ENCODE results near the gene TNS3. TPM values are rescaled to one million over a fixed set of nuclear protein-coding genes. Genes with fewer than 3 reads are reported as not detected.

Gene TNS3
- total RNA-seq, 1 experiment from 2014 or later: 135 TPM

DNA sequence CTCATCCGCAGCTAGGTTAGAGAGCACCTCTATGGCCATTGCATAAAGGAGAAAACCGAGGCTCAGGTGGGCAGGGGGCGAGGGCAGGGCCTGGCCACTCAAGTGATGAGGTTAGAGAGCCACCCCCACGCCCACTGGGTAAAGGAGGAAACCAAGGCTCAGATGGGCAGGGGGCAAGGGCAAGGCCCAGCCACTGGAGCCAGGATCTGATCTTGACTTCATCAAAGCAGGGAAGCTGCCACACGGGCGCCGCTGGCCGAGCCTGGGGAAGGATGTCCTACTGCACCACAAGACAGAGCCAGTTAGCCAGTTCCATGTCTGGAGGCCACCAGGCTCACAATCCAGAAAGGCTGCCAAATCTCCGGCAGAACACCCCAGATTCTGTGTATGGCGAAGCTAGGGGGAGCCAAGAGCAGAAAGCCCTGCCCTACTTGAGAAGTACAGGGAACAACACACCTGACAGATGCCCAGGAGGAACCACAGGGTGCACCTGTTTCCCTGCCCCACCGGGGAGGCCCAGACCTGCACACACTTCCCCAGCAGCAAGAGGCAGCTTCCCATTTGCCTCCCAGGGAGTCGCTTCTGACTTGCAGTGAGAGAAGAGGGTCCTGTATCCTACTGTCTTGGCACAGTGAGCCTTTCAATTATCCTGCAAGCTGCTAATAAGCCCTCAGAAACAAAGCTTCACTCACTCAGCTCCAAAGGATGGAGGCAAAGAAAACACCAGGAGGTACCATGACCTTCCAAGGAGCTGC is 101.9 kb downstream of the TNS3 start:
- no TSS peak for BruUV-seq (replicated peaks)
- Mint-ChIP-seq H3K36me3 (ENCODE audit: insufficient read depth, unreplicated experiment) (peaks cover 13% of the 10 kb centered on the region), H3K27ac (ENCODE audit: unreplicated experiment) (no peak overlapping the region), H3K9me3 (ENCODE audit: low read depth, unreplicated experiment) (no peaks in the 10 kb centered on the region), H3K4me3 (ENCODE audit: low read depth, unreplicated experiment) (no peak overlapping the region), H3K27me3 (ENCODE audit: unreplicated experiment) (no peaks in the 10 kb centered on the region), H3K4me1 (ENCODE audit: low read depth, unreplicated experiment) (peaks cover 59% of the 10 kb centered on the region)
- intact Hi-C loops (cut with micrococcal nuclease; ENCODE audit: unreplicated experiment): loop anchor here (10.0 kb wide), 1 partner anchor 185 kb away; no protein-coding TSS in a partner anchor
- no peak for DNase-seq
- CTCF ChIA-PET: interaction anchor here (1.1 to 1.3 kb wide), 2 partner anchors 9 to 307 kb away, joined by 3 read pairs; no protein-coding TSS in a partner anchor
- TF ChIP-seq, protein P1, sequence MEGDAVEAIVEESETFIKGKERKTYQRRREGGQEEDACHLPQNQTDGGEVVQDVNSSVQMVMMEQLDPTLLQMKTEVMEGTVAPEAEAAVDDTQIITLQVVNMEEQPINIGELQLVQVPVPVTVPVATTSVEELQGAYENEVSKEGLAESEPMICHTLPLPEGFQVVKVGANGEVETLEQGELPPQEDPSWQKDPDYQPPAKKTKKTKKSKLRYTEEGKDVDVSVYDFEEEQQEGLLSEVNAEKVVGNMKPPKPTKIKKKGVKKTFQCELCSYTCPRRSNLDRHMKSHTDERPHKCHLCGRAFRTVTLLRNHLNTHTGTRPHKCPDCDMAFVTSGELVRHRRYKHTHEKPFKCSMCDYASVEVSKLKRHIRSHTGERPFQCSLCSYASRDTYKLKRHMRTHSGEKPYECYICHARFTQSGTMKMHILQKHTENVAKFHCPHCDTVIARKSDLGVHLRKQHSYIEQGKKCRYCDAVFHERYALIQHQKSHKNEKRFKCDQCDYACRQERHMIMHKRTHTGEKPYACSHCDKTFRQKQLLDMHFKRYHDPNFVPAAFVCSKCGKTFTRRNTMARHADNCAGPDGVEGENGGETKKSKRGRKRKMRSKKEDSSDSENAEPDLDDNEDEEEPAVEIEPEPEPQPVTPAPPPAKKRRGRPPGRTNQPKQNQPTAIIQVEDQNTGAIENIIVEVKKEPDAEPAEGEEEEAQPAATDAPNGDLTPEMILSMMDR (IDR thresholded peaks at IDR 0.05; ENCODE audit: unreplicated experiment): no peak

- CTCF ChIA-PET: interaction anchor here (1.1 kb wide), 1 partner anchor 308 kb away, joined by 3 read pairs; no protein-coding TSS in a partner anchor
- no peaks in the 10 kb centered on the region for H3K9me3 Mint-ChIP-seq (ENCODE audit: low read depth, unreplicated experiment)
- no TSS peak for BruUV-seq (replicated peaks)
- H3K36me3 Mint-ChIP-seq (ENCODE audit: insufficient read depth, unreplicated experiment): peaks cover 13% of the 10 kb centered on the region
- DNase-seq: no peak
- H3K27ac Mint-ChIP-seq (ENCODE audit: unreplicated experiment): no peak overlapping the region
- TF ChIP-seq, protein P1 (IDR thresholded peaks at IDR 0.05; ENCODE audit: unreplicated experiment): no peak
- H3K27me3 Mint-ChIP-seq (ENCODE audit: unreplicated experiment): no peaks in the 10 kb centered on the region
- H3K4me3 Mint-ChIP-seq (ENCODE audit: low read depth, unreplicated experiment): no peak overlapping the region
- intact Hi-C loops (cut with micrococcal nuclease; ENCODE audit: unreplicated experiment): loop anchor here (10.0 kb wide), 1 partner anchor 186 kb away; no protein-coding TSS in a partner anchor
- peaks cover 54% of the 10 kb centered on the region for H3K4me1 Mint-ChIP-seq (ENCODE audit: low read depth, unreplicated experiment)
Measured at GRCh38 chr7:47478926-47479711, 102.8 kb downstream of the TNS3 start.

GRCh38 chr7:47478017-47478344 is 103.9 kb downstream of the TNS3 start:
- H3K4me1 Mint-ChIP-seq (ENCODE audit: low read depth, unreplicated experiment): peaks cover 46% of the 10 kb centered on the region
- TF ChIP-seq, protein P1 (IDR thresholded peaks at IDR 0.05; ENCODE audit: unreplicated experiment): no peak

DNA sequence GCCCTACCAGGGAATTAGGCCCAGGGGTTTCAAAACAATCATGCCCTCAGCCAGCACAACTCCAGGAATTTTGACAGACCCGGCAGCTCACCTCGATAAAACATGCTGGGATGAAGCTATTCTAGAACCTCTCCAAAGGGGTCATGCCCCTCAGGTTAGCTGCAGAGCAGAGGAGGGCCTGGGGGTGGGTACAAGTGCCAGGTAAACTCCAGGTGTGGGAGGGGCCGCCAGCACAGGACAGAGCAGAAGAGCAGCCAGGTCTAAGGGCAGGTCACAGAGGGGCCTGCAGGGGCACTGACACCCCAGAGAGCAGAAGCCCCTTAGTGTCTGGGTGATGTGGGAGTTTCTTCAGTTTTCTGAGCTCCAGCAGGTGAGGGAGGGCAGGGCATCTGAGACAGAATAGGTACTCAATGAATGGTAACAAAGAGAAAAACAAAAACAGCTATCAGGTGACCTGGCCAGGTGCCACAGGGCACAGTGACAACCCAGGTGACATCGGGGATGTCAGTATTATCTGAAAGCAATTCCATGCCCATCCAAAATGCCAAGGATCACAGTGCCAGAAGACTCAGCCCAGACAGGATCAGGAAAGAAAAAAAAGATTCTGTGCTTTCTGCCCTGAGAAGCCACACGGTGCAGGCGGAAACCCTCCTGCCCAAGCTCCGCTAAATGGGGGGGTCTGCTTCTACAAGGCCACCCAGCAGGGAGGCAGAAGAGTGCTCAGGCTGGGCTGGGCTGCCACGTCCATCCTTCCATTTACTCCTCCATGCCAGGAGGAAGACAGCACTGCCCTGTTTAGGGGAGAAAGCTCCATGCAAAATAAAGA is 104.5 kb downstream of the TNS3 start:
- no peak for DNase-seq
- Mint-ChIP-seq H3K27me3 (ENCODE audit: unreplicated experiment) (no peaks in the 10 kb centered on the region), H3K36me3 (ENCODE audit: insufficient read depth, unreplicated experiment) (peaks cover 12% of the 10 kb centered on the region), H3K9me3 (ENCODE audit: low read depth, unreplicated experiment) (no peaks in the 10 kb centered on the region), H3K4me1 (ENCODE audit: low read depth, unreplicated experiment) (peaks cover 40% of the 10 kb centered on the region), H3K4me3 (ENCODE audit: low read depth, unreplicated experiment) (no peak overlapping the region), H3K27ac (ENCODE audit: unreplicated experiment) (no peak overlapping the region)
- intact Hi-C loops (cut with micrococcal nuclease; ENCODE audit: unreplicated experiment): loop anchor here (10.0 kb wide), 1 partner anchor 187 kb away; no protein-coding TSS in a partner anchor
- CTCF ChIA-PET: no interaction called here
- TF ChIP-seq, protein P1 (IDR thresholded peaks at IDR 0.05; ENCODE audit: unreplicated experiment): no peak
- no TSS peak for BruUV-seq (replicated peaks)

More at GRCh38 chr7:47478017-47478344, 103.9 kb downstream of the TNS3 start:
- CTCF ChIA-PET: no interaction called here
- no peaks in the 10 kb centered on the region for H3K27me3 Mint-ChIP-seq (ENCODE audit: unreplicated experiment)
- H3K27ac Mint-ChIP-seq (ENCODE audit: unreplicated experiment): no peak overlapping the region
- DNase-seq: no peak
- intact Hi-C loops (cut with micrococcal nuclease; ENCODE audit: unreplicated experiment): loop anchor here (10.0 kb wide), 1 partner anchor 187 kb away; no protein-coding TSS in a partner anchor
- H3K4me3 Mint-ChIP-seq (ENCODE audit: low read depth, unreplicated experiment): no peak overlapping the region
- H3K9me3 Mint-ChIP-seq (ENCODE audit: low read depth, unreplicated experiment): no peaks in the 10 kb centered on the region
- peaks cover 13% of the 10 kb centered on the region for H3K36me3 Mint-ChIP-seq (ENCODE audit: insufficient read depth, unreplicated experiment)
- no TSS peak for BruUV-seq (replicated peaks)
